Stimulated activated CD8-positive, alpha-beta memory T cell treated with anti-CD3 and anti-CD28 coated beads, Interleukin-7, amount 100 ng/mL, for 1 hour (primary cell): ENCODE measurements around the gene LMTK2.
A peak's percentile ranks its signal among the peaks of the same experiment; 100 is the strongest.

Experiments used
- DNase-seq, 2 donors: peaks; one replicate each; pipeline ENCODE4 v3.0.0-alpha.2; 2020; ENCODE audit warnings: low read depth in 2 of 2

The LMTK2 gene

DNA sequence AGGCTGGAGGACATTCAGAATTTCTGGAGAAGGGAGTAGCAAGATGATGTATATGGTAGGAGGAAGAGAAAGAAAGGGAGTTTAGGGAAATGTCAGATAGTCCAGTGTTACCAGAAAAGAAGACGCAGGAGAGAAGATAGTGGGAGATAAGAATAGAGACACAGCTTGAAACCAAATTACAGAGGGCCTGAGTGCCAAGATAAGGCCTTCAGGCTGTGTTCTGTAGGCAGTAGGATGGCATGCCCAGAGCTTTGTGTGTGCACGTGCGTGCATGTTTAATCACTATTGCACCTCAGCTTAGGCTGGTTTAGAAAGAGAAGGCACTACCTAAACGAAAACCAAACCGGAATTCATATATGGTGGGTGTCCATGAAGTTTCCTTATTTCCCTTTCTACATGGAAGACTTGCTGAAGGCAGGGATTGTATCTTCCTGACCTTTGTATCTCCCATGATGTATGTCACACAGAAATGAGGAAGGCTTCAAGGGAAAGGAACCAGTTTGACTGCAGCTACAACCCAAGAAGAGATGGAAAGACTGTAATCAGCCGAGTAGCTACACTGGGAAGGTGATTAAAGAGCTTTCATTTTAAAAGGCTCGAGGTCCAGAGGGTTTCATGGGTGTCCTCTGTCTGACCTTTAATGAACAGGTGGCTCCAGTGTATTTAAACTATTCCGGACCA, 68.7 kb downstream of the LMTK2 start:
- no peak for DNase-seq

DNA sequence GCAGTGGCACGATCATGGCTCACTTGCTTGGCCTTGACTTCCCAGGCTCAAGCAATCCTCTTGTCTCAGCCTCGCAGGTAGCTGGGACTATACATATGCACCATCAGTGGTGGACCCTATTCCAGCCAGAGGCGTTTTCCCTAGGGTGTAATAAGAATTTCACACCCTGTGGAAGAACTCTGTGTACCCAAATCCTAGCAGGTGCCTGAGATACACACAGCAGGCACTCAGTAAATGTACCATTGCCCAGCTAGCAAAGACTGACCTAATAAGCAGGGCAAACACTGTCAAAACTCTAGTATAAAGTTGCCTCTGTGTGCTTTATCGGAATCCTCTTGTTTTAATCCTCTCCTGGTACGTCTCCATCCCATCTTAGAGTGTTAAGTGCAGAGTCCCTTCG, 70.9 kb downstream of the LMTK2 start:
- no peak for DNase-seq

DNA sequence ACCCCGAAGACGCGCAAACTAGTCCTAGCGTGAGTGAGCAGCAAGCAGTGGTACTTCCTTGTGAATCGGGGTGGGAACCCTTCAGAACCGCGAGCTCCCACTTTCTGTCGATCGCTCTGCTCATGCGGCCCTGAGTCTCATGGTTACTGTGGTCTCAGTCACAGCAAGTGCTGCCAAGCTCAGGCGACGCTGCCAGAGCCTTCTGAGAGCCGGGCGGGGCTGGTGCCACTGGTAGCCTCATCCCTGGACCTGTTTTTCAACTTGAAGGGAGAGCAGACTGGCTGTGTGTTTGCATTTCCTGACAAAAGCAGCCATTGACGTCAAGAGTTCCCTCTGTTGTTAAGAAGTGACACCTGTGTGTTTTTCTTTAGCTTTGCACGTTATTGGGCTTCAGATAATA, 71.7 kb downstream of the LMTK2 start:
- no peak for DNase-seq

DNA sequence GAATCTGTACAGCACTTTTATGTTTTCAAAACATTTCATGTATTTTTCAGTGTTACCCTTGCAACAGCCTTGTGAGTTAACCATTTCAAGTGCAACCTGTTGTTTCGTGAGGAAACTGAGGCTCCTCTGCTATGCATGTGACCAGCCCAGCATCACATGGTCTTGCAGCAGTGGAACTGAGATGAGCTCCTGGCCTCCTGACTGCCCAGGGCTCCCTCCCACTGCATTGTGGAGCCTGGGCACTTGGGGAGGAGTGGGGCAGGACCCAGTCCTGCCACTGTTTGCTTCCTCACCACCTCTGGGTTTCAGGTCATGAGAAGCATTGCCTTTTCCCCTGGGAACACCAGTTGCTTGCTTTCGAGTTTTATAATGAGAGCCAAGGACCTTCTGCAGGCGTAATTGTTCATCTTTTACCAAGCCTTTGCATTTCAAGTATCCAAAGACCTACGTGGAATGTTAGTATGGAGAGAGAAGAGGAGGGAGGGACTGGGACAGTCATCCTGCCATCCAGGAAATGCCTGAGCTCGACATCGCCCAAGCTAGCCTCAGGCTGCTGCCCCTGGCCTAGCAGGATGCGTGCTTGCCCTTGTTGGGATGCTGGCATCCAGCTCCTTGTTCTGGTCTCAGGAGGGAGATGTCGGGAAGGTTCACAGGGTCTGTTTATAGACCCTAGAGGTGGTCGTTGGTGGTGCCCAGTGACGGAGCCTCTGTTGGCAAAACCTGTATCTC, 72.3 kb downstream of the LMTK2 start:
- no peak for DNase-seq

DNA sequence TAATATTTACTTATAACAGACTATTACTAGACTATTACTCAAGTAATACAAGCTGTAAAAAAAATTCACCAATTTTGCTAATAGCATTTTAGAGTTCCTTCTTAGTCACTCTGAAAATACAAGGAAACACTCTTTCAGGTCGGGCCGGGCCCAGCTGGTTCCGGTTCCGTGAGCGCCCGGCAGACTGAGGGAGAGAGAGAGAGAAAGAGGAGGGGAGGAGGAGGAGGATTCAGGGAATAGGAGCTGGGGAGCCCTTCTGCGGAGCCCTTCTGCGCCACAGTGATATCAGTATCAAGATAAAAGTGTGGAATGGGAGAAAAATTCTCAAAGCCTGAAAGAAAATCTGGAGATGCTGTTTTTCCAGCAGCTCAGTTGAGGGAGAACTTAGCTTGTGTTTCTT, 74.1 kb downstream of the LMTK2 start:
- no peak for DNase-seq

DNA sequence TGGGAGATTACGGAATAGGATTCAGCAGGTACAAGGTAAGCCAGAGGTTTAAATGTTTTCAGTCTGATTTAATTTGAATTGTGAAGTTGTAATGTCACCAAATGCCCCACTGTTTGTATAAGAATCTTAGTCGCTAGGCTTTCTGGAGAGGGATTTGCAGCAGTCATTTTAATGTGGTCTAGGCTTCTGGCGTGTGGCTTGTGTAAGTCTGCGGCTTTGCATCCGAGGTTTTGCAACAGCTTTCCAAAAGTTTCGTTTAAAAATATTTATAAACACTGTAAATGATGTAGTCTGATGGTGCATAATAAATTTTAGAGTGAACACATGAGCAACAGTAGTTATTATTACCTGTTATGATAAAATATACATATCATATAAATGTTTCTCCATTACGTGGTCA, 78.4 kb downstream of the LMTK2 start:
- no peak for DNase-seq

DNA sequence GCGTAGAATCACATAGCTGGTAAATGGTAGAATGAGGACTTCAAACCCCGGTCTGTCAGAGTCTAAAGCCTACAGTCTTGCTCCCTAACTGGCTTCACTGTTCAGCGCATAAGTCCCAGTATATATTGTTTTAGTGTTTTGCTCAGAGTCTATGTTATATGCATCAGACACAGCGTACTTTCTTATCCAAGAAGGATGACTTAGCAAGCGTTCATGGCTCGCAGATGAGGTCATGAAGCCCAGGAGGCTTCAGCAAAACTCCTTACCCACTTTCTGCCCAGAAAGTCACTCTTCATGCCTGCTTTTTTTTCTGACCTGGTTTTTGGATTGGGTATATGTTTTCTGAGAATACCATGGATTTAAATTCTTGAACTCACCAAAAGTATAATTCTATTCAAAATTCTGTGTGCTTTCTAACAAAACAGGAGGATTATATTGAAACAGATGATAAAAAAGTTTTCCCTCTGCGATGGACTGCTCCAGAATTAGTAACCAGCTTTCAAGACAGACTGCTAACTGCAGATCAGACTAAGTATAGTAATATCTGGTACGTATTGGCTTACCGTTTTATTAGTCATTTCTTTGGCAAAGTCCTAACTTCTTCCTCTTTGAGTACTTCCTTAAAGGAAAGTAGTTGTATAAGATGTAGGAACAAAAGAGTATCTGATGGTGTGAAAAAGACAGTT, 79.9 kb downstream of the LMTK2 start:
- DNase-seq, result no peak

DNA sequence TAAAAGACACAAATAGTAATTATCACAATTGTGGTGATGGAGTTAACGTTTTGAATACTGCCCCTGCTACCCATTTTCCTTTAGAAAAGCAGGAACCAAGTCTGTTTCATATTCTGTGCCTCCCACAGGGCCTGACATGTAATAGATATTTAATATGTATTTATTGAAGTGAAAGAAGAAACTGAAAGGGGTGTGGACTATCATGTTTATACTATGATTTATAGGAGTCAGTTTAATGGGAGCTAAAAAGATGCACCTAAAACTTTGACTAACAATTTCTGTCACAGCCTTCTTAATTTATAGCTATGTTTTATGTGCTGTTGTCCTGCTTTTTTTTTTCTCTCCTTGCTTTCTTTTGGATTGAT, 80.5 kb downstream of the LMTK2 start:
- no peak for DNase-seq

DNA sequence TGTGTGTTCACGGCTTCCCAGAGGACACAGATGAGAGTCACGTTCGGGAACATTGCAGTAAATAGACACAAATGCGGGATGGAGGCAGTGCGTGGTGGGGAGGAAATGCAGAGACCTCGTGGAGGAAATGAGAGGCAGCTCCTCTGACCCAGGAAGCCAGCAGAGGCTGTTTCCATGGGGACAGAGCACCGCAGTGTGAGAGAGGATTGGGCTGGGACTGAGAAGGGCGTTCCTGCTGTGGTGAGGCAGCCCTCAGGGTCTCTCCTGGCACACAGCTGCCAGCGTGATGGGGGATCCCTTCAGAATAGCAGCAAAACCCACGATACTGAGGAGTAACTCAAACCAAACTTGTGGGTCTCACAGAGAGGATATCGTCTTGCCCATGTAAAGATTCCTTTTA, 82.9 kb downstream of the LMTK2 start:
- DNase-seq, result no peak

DNA sequence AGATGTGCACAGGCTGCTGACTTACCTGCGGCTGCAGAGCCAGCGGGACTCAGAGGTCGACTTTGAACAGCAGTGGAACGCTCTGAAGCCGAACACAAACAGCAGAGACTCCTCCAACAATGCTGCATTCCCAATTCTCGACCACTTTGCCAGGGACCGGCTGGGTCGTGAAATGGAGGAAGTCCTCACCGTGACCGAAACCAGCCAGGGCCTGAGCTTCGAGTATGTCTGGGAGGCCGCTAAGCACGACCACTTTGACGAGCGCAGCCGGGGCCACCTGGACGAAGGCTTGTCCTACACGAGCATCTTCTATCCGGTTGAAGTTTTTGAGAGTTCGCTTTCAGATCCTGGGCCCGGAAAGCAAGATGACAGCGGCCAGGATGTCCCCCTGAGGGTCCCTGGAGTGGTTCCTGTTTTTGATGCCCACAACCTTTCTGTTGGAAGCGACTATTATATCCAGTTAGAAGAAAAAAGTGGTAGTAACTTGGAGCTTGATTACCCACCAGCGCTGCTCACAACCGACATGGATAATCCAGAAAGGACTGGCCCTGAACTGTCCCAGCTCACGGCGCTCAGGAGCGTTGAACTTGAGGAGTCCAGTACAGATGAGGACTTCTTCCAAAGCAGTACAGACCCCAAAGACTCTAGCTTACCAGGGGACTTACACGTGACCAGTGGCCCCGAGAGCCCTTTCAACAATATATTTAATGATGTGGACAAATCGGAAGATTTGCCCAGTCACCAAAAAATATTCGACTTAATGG, 85.2 kb downstream of the LMTK2 start:
- DNase-seq, result no peak

DNA sequence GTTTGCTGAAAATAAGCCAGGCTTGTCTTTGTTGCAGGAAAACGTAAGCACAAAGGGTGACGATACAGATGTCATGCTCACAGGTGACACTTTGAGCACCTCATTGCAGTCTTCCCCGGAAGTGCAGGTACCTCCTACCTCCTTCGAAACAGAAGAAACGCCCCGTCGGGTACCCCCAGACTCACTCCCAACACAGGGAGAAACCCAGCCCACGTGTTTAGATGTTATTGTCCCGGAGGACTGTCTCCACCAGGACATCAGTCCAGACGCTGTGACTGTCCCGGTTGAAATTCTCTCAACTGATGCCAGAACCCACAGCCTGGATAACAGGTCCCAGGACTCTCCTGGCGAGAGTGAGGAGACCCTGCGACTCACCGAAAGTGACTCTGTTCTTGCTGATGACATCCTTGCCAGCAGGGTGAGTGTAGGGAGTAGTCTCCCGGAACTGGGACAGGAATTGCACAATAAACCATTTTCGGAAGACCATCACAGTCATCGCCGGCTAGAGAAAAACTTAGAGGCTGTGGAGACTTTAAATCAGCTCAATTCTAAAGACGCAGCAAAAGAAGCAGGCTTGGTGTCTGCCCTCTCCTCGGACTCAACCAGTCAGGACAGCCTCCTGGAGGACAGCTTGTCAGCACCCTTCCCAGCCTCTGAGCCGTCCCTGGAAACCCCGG, 86.3 kb downstream of the LMTK2 start:
- DNase-seq, result no peak

GRCh38 chr7:98193474-98194180, 87.0 kb downstream of the LMTK2 start:
- DNase-seq, result no peak

DNA sequence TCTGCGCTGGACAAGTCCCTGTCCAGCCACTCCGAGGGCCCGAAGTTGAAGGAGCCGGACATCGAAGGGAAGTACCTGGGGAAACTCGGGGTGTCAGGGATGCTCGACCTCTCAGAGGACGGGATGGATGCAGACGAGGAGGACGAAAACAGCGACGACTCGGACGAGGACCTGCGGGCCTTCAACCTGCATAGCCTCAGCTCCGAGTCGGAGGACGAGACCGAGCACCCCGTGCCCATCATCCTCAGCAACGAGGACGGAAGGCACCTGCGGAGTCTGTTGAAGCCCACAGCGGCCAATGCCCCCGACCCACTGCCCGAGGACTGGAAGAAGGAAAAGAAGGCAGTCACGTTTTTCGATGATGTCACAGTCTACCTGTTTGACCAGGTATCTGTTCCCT, 87.5 kb downstream of the LMTK2 start:
- DNase-seq, result no peak

DNA sequence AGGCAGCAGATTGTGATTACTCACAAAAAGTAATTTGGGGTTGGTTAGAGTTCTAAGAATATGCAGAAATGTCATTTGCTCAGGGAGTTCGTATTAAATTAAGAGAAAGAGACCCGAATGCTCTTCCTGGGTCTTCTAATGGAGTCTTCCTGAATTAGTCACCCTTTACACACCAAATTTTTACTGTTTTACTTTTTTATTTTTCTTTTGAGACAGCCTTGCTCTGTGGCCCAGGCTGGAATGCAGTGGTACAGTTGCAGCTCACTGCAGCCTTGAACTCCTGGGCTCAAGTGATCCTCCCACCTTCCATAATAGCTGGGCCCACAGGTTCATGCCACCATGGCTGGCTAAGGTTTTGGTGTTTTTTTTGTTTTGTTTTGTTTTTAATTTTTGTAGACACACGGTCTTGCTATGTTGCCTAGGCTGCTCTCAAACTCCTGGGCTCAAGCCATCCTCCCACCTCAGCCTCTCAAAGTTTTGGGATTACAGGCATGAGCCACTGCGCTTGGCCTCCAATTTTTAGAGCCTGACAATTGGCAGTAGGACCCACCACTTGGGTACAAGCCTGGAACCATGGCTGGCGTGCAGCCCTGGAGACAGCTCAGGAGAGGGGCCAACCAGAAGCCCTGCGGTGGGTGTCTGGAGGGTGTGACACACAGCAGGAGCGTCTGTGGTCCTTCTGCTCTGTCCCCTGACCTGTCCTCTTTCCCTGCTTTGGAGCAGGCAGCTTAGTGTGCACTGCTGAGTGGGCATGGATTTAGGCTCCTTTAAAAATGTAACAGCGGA, 88.2 kb downstream of the LMTK2 start:
- DNase-seq, result no peak

- no peak for DNase-seq
These were observed 90.3 kb downstream of the LMTK2 start for GRCh38 chr7:98196706-98197605.

DNA sequence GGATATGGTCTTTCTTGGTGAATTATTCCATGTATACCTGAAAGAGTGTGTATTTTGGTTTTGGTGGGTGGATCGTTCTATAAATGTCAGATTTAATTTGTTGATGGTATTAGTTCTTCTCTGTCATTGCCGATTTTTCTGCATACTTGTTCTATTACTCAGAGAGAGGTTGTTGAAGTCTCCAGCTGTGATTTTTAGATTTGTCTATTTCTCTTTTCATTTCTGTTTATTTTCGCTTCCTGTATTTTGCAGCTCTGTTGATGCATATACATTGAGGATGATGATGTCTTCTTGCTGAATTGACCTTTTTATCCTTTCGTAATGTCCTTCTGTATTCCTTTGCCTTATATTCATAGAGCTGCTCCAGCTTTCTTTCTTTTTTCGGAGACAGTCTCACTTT, 92.5 kb downstream of the LMTK2 start:
- no peak for DNase-seq

DNA sequence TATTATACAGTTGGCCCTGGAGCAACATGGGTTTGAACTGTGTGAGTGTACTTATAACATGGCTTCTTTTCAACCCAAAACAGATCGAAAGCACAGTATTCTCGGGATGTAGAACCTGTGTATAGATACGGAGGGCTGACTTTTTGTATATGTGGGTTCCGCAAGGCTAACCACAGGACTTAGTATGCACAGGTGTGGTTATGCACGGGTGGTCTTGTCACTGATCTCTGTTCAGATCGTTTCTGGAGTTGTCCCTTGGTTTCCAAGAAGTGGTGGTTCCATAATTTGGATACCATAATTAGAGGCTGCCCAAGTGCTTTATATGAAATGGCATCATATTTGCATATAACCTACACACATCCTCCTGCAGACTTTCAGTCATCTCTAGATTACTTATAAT, 93.7 kb downstream of the LMTK2 start:
- no peak for DNase-seq

DNA sequence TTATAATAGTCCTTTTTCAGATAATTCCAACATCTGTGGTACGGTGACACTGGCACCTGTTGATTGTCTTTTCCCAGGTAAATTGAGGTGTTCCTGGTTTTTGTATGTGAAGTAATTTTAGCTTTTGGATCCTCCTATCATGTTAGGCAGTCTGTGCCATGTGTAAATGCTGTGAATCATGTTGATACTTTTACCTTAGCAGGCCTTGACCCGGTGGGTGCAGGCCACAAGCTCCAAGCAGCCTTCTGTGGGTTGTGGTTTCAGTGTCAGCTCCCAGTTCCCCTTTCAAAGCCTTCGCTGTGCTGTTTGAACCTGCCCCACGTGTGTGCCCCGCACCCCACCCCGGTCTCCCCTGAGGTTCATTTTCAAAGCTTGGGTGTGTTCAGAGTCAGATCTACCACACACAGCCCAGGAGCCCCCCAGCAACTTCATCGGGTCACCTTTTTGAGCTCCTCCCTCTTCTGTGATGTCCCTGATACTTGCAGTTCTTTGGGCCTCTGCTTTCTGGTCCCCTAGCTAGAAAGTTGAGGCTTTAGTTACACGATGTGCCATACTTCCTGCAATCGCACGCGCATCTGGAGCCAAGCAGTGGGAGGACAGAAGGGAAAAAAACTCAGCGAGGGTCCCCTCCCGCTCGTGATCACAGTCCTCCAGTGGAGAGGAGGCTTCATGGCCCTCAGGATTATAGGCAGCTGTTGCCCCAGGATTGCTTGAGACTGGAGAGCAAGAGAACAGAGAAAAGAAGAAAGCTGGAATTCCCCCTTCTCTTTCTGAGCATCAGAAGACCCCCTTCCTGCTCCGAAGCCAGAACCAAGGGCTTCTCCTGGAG, 95.9 kb downstream of the LMTK2 start:
- DNase-seq, result peak; percentile 6 to 18
